ENCODE measurements around the gene SFN. TPM values are rescaled to one million over a fixed set of nuclear protein-coding genes. Genes with fewer than 3 reads are reported as not detected.

Gene SFN
- total RNA-seq, 1 donor from 2014 or later: 14.5 TPM

- FAIRE-seq: no peak
- Histone ChIP-seq H3K27me3 (ENCODE audit: insufficient read depth, low read length) (no peaks in the 10 kb centered on the region), H3K4me1 (ENCODE audit: insufficient read depth, low read length) (no peaks in the 10 kb centered on the region), H3K79me2 (ENCODE audit: insufficient read depth, low read length) (no peaks in the 10 kb centered on the region), H3K27ac (ENCODE audit: low read depth, low read length) (no peak overlapping the region), H3K9ac (ENCODE audit: low read length) (no peak overlapping the region), H2AFZ (ENCODE audit: low read depth, low read length) (no peak overlapping the region), H3K9me3 (ENCODE audit: insufficient read depth, low read depth, low read length) (no peaks in the 10 kb centered on the region), H3K36me3 (ENCODE audit: insufficient read depth, low read length) (peaks cover 8% of the 10 kb centered on the region), H3K4me2 (ENCODE audit: low read length) (no peak overlapping the region), H4K20me1 (ENCODE audit: insufficient read depth, low read length) (no peaks in the 10 kb centered on the region), H3K4me3 (ENCODE audit: insufficient read depth, low read depth, low read length) (no peak overlapping the region)
- Mint-ChIP-seq H3K4me3 (ENCODE audit: unreplicated experiment) (no peak overlapping the region), H3K27me3 (ENCODE audit: low read depth, unreplicated experiment) (no peaks in the 10 kb centered on the region), H3K27ac (ENCODE audit: unreplicated experiment) (peak overlapping the region; percentile 58), H3K4me1 (ENCODE audit: low read depth, unreplicated experiment) (peaks cover 9% of the 10 kb centered on the region), H3K9me3 (ENCODE audit: unreplicated experiment) (peaks cover 3% of the 10 kb centered on the region), H3K36me3 (ENCODE audit: low read depth, unreplicated experiment) (peaks cover 12% of the 10 kb centered on the region)
- TF ChIP-seq CTCF (IDR thresholded peaks at IDR 0.05; ENCODE audit: insufficient read depth, low read depth, low read length) (no peak), EZH2 (IDR thresholded peaks at IDR 0.05; ENCODE audit: insufficient read depth, low read length) (no peak)
- DNase-seq (ENCODE audit: low read depth): no peak
Observed at GRCh38 chr1:26857473-26858060, 5.4 kb upstream of the SFN start.

- Histone ChIP-seq H3K4me2 (ENCODE audit: low read length) (no peak overlapping the region), H3K79me2 (ENCODE audit: insufficient read depth, low read length) (no peaks in the 10 kb centered on the region), H4K20me1 (ENCODE audit: insufficient read depth, low read length) (no peaks in the 10 kb centered on the region), H3K4me1 (ENCODE audit: insufficient read depth, low read length) (no peaks in the 10 kb centered on the region), H3K27me3 (ENCODE audit: insufficient read depth, low read length) (no peaks in the 10 kb centered on the region), H3K4me3 (ENCODE audit: insufficient read depth, low read depth, low read length) (no peak overlapping the region), H3K9me3 (ENCODE audit: insufficient read depth, low read depth, low read length) (no peaks in the 10 kb centered on the region), H3K36me3 (ENCODE audit: insufficient read depth, low read length) (peaks cover 8% of the 10 kb centered on the region), H3K9ac (ENCODE audit: low read length) (no peak overlapping the region), H2AFZ (ENCODE audit: low read depth, low read length) (no peak overlapping the region), H3K27ac (ENCODE audit: low read depth, low read length) (no peak overlapping the region)
- peaks cover 3% of the 10 kb centered on the region for H3K9me3 Mint-ChIP-seq (ENCODE audit: unreplicated experiment)
- H3K4me3 Mint-ChIP-seq (ENCODE audit: unreplicated experiment): no peak overlapping the region
- H3K27ac Mint-ChIP-seq (ENCODE audit: unreplicated experiment): peak overlapping the region; percentile 58
- TF ChIP-seq CTCF (IDR thresholded peaks at IDR 0.05; ENCODE audit: insufficient read depth, low read depth, low read length) (no peak), EZH2 (IDR thresholded peaks at IDR 0.05; ENCODE audit: insufficient read depth, low read length) (no peak)
- FAIRE-seq: no peak
- H3K27me3 Mint-ChIP-seq (ENCODE audit: low read depth, unreplicated experiment): no peaks in the 10 kb centered on the region
- DNase-seq (ENCODE audit: low read depth): no peak
- H3K36me3 Mint-ChIP-seq (ENCODE audit: low read depth, unreplicated experiment): peaks cover 9% of the 10 kb centered on the region
- H3K4me1 Mint-ChIP-seq (ENCODE audit: low read depth, unreplicated experiment): peaks cover 9% of the 10 kb centered on the region
Observed at GRCh38 chr1:26858160-26858559, 4.8 kb upstream of the SFN start.

DNA sequence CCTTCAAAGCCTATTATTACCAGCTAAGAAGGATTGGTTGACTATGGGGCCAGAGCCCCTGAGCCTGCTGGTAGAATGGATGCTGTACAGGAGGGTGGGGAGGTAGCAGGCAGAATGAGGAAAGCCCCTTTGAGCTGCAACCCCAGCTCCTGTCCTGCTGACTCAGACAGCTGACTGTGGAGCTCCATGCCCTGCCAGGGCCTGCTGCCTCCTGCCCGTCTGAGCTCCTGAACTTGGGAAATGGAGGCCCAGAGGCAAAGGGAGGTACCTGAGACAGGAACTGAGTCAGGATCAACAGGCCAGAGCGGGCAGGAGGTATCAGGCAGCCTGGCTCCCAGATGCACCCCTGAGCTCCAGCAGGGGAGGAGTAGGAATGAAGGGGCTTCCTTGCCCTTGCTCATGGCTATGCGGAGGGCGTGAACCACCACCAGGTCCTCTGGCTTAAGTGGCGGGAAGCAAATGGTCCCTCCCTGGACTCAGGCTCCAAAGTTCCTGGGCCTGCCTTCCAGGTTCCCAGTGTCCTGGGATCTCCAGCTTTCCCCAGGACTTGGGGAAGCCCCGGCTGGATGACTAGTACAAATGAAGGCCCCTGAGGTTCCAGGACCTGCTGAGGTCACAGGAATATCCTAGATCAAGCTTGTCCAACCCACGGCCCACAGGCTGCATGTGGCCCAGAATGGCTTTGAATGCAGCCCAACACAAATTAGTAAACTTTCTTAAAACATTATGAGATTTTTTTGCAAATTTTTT is 3.9 kb upstream of the SFN start:
- Histone ChIP-seq H3K4me3 (ENCODE audit: insufficient read depth, low read depth, low read length) (no peak overlapping the region), H3K9me3 (ENCODE audit: insufficient read depth, low read depth, low read length) (no peaks in the 10 kb centered on the region), H3K4me2 (ENCODE audit: low read length) (no peak overlapping the region), H2AFZ (ENCODE audit: low read depth, low read length) (no peak overlapping the region), H3K9ac (ENCODE audit: low read length) (no peak overlapping the region), H3K27me3 (ENCODE audit: insufficient read depth, low read length) (no peaks in the 10 kb centered on the region), H3K79me2 (ENCODE audit: insufficient read depth, low read length) (no peaks in the 10 kb centered on the region), H3K27ac (ENCODE audit: low read depth, low read length) (no peak overlapping the region), H3K36me3 (ENCODE audit: insufficient read depth, low read length) (peaks cover 3% of the 10 kb centered on the region), H4K20me1 (ENCODE audit: insufficient read depth, low read length) (no peaks in the 10 kb centered on the region), H3K4me1 (ENCODE audit: insufficient read depth, low read length) (peaks cover 2% of the 10 kb centered on the region)
- Mint-ChIP-seq H3K9me3 (ENCODE audit: unreplicated experiment) (peaks cover 3% of the 10 kb centered on the region), H3K4me1 (ENCODE audit: low read depth, unreplicated experiment) (peaks cover 9% of the 10 kb centered on the region), H3K4me3 (ENCODE audit: unreplicated experiment) (no peak overlapping the region), H3K27me3 (ENCODE audit: low read depth, unreplicated experiment) (no peaks in the 10 kb centered on the region), H3K27ac (ENCODE audit: unreplicated experiment) (no peak overlapping the region), H3K36me3 (ENCODE audit: low read depth, unreplicated experiment) (peaks cover 7% of the 10 kb centered on the region)
- FAIRE-seq (no peak), DNase-seq (ENCODE audit: low read depth) (no peak)
- TF ChIP-seq CTCF (IDR thresholded peaks at IDR 0.05; ENCODE audit: insufficient read depth, low read depth, low read length) (no peak), EZH2 (IDR thresholded peaks at IDR 0.05; ENCODE audit: insufficient read depth, low read length) (no peak)
